ENCODE data around the gene C14orf132.
"Not testable (repeated sequence)": the region's sequence is repeated elsewhere in the genome, so short reads cannot be mapped to it uniquely, and the experiment has no call there.

C14orf132 gene

GRCh38 chr14:96038920-96039632, at the start of gene C14orf132:
TSS of gene C14orf132 (plus strand) at chr14:96039362. CDS start at chr14:96039501, 139 bp downstream.
- peak; percentile 25 for DNase-seq

GRCh38 chr14:95993768-95994592, 45.2 kb upstream of the C14orf132 start:
- peak; percentile 72 for DNase-seq

GRCh38 chr14:95994593-95994928, 44.6 kb upstream of the C14orf132 start:
- no peak for DNase-seq

GRCh38 chr14:95998656-95999055, 40.5 kb upstream of the C14orf132 start:
- no peak for DNase-seq

GRCh38 chr14:96001866-96002497, 37.2 kb upstream of the C14orf132 start:
- DNase-seq, result peak; percentile 26

GRCh38 chr14:96002498-96002884, 36.7 kb upstream of the C14orf132 start:
- no peak for DNase-seq

- no peak for DNase-seq
Observed at GRCh38 chr14:96011131-96011530, 28.0 kb upstream of the C14orf132 start.

- DNase-seq, result no peak
Observed at GRCh38 chr14:96011607-96012006, 27.6 kb upstream of the C14orf132 start.

GRCh38 chr14:96012757-96013156, 26.4 kb upstream of the C14orf132 start:
- DNase-seq, result not testable (repeated sequence)

GRCh38 chr14:96014176-96014575, 25.0 kb upstream of the C14orf132 start:
- DNase-seq, result no peak

- peak; percentile 38 for DNase-seq
Observed at GRCh38 chr14:96016501-96017160, 22.5 kb upstream of the C14orf132 start.

- no peak for DNase-seq
Observed at GRCh38 chr14:96017882-96018281, 21.3 kb upstream of the C14orf132 start.

- DNase-seq, result no peak
Observed at GRCh38 chr14:96027431-96028355, 11.5 kb upstream of the C14orf132 start.

GRCh38 chr14:96029089-96029645, 10.0 kb upstream of the C14orf132 start:
- no peak for DNase-seq

GRCh38 chr14:96030108-96030760, 8.9 kb upstream of the C14orf132 start:
- DNase-seq, result no peak

GRCh38 chr14:96031691-96032090, 7.5 kb upstream of the C14orf132 start:
- no peak for DNase-seq

GRCh38 chr14:96035456-96035855, 3.7 kb upstream of the C14orf132 start:
- no peak for DNase-seq

- DNase-seq, result no peak
Observed at GRCh38 chr14:96037891-96038557, 1.1 kb upstream of the C14orf132 start.

GRCh38 chr14:96038558-96038919, 623 bp upstream of the C14orf132 start:
- DNase-seq, result no peak

GRCh38 chr14:96039633-96040311, 610 bp downstream of the C14orf132 start:
- no peak for DNase-seq
